Mononuclear cell (primary cell): ENCODE data around the gene TSTD1. TPM values are rescaled to one million over a fixed set of nuclear protein-coding genes. Genes with fewer than 3 reads are reported as not detected.
"Not testable (repeated sequence)": the region's sequence is repeated elsewhere in the genome, so short reads cannot be mapped to it uniquely, and the experiment has no call there.

Experiments
- H3K27me3 ChIP-seq: 2 replicates; pipeline ENCODE4 v1.6.0; 2011; ENCODE audit warnings: low read length, control low read depth; ENCODE audit not compliant: insufficient read depth
- H3K4me1 ChIP-seq: 2 replicates; pipeline ENCODE4 v1.5.1; 2011; ENCODE audit warnings: mild to moderate bottlenecking, low read length, control low read depth; ENCODE audit not compliant: insufficient read depth
- H3K4me3 ChIP-seq: 2 replicates; pipeline ENCODE4 v1.5.1; 2011; ENCODE audit warnings: mild to moderate bottlenecking, low read length, moderate library complexity
- H3K9me3 ChIP-seq: 2 replicates; pipeline ENCODE4 v1.5.1; 2011; ENCODE audit warnings: low read depth, mild to moderate bottlenecking, control low read depth, low read length
- total RNA-seq: library from RNA; depleted of rRNA; stranded (reverse); fragments of >200 nt; gene quantifications from one replicate; pipeline ENCODE4 v1.2.3, GENCODE V29; 2012

TSTD1 gene
- total RNA-seq, 1 donor = 37.0 TPM

- H3K4me1 ChIP-seq = not testable (repeated sequence)
Observed at GRCh38 chr1:161029466-161029865, 9.3 kb downstream of the TSTD1 start.

GRCh38 chr1:161026954-161027353 lies 11.8 kb downstream of the TSTD1 start:
- not testable (repeated sequence) for H3K9me3 ChIP-seq, H3K4me3 ChIP-seq, H3K27me3 ChIP-seq, H3K4me1 ChIP-seq

More at GRCh38 chr1:161029466-161029865, 9.3 kb downstream of the TSTD1 start:
- not testable (repeated sequence) for H3K9me3 ChIP-seq, H3K27me3 ChIP-seq, H3K4me3 ChIP-seq

DNA sequence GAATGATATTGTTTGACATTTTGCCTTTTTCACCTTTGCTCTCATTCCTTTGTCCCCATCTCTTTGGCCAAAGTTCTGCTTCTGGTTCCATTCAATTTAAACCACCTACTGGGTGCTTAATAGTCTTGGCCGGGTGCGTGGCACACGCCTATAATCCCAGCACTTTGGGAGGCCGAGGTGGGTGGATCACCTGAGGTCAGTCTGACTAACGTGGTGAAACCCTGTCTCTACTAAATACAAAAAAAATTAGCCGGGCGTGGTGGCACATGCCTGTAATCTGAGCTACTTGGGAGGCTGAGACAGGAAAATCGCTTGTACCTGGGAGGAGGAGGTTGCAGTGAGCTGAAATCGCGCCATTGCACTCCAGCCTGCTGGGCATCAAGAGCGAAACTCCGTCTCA lies 16.3 kb downstream of the TSTD1 start:
- not testable (repeated sequence) for H3K4me3 ChIP-seq, H3K27me3 ChIP-seq, H3K9me3 ChIP-seq
- peaks cover 43% of the 10 kb centered on the region for H3K4me1 ChIP-seq

DNA sequence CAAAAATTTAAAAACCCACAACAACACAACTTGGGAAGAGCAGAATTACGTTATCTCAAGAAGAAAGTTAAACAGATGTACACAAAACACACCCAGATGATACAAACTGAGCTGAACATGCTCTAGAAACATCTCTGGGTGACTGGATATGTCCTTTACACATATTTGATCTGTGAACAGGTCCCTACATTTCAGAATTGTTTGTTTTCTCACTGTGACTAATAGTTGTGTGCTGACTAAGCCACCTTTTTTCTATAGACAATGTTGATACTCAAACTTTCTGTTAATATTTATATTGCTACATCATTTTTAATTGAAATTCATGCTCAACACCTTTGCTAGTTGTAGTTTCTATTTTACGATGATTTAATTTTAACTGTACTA lies 16.8 kb downstream of the TSTD1 start:
- Histone ChIP-seq H3K9me3 (no peaks in the 10 kb centered on the region), H3K4me3 (no peak overlapping the region), H3K4me1 (peaks cover 48% of the 10 kb centered on the region), H3K27me3 (no peaks in the 10 kb centered on the region)

DNA sequence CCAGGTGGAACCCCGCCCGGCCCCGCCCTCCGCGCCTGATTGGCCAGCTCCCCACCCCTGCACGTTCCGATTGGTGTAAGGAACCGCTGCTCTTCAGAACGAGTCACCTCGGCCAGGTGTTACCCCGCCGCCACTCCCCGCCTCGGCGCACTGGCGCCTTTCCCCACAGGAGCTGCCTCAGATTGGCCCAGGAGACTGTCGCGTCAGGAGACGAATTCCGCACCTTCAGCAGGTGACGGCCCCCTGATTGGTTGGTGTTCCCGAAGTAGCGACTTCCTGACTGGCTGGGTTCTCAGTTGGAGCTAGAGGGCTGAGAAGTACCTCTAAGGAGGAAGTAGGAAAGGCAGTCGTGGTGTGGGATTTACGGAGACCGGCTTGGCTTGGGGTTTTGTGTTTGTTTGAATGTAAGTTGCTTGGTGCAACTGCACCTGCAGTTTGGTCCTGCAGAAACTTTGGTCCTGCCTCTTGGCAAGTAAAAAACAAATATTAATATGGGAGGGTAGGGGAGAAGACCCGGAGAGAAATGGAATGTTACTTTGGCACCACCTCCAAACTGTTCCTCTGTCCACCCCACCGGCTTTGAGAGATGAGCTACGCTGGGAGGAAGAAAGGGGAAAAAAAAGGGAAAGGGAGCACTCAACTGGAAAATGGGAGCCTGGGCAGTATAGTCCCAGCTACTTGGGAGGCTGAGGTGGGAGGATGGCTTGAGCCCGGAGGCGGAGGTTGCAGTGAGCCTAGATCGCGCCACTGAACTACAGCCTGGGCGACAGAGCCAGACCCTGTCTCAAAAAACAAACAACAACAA lies 17.4 kb downstream of the TSTD1 start:
- Histone ChIP-seq H3K9me3 (no peaks in the 10 kb centered on the region), H3K4me3 (peak overlapping the region; percentile 67), H3K4me1 (peaks cover 48% of the 10 kb centered on the region)

GRCh38 chr1:161020509-161021164 lies 18.1 kb downstream of the TSTD1 start, which contains the start of gene F11R:
Gene F11R (minus strand): TSS chr1:161021152. CDS start chr1:161021073, 79 bp downstream.
- no peaks in the 10 kb centered on the region for H3K27me3 ChIP-seq
- peaks cover 48% of the 10 kb centered on the region for H3K4me1 ChIP-seq
- peak within 1 kb of the TSS; percentile 67 for H3K4me3 ChIP-seq
- no peaks in the 10 kb centered on the region for H3K9me3 ChIP-seq

More for the DNA sequence above, 17.4 kb downstream of the TSTD1 start:
- H3K27me3 ChIP-seq = no peaks in the 10 kb centered on the region

- peaks cover 48% of the 10 kb centered on the region for H3K4me1 ChIP-seq
- peak overlapping the region; percentile 67 for H3K4me3 ChIP-seq
- H3K27me3 ChIP-seq = no peaks in the 10 kb centered on the region
- no peaks in the 10 kb centered on the region for H3K9me3 ChIP-seq
Observed at GRCh38 chr1:161019751-161020495, 18.8 kb downstream of the TSTD1 start.

- not testable (repeated sequence) for H3K27me3 ChIP-seq, H3K4me3 ChIP-seq, H3K9me3 ChIP-seq
- H3K4me1 ChIP-seq = peaks cover 53% of the 10 kb centered on the region
Observed at GRCh38 chr1:161019111-161019660, 19.6 kb downstream of the TSTD1 start.

GRCh38 chr1:161018631-161018930 lies 20.2 kb downstream of the TSTD1 start:
- H3K4me1 ChIP-seq = peaks cover 59% of the 10 kb centered on the region
- no peaks in the 10 kb centered on the region for H3K9me3 ChIP-seq
- H3K4me3 ChIP-seq = no peak overlapping the region
- no peaks in the 10 kb centered on the region for H3K27me3 ChIP-seq

GRCh38 chr1:161017756-161018630 lies 20.8 kb downstream of the TSTD1 start:
- Histone ChIP-seq H3K27me3 (no peaks in the 10 kb centered on the region), H3K4me1 (peaks cover 65% of the 10 kb centered on the region), H3K9me3 (no peaks in the 10 kb centered on the region), H3K4me3 (no peak overlapping the region)

DNA sequence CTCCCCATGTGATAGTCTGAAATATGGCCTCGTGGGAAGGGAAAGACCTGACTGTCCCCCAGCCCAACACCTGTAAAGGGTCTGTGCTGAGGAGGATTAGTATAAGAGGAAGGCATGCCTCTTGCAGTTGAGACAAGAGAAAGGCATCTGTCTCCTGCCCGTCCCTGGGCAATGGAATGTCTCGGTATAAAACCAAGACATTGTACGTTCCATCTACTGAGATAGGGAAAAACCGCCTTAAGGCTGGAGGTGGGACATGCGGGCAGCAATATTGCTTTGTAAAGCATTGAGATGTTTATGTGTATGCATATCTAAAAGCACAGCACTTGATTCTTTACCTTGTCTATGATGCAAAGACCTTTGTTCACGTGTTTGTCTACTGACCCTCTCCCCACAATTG lies 21.6 kb downstream of the TSTD1 start:
- H3K27me3 ChIP-seq, H3K4me3 ChIP-seq, H3K9me3 ChIP-seq: not testable (repeated sequence)
- peaks cover 72% of the 10 kb centered on the region for H3K4me1 ChIP-seq

- peaks cover 74% of the 10 kb centered on the region for H3K4me1 ChIP-seq
- not testable (repeated sequence) for H3K27me3 ChIP-seq, H3K4me3 ChIP-seq, H3K9me3 ChIP-seq
Observed at GRCh38 chr1:161016683-161017082, 22.1 kb downstream of the TSTD1 start.

DNA sequence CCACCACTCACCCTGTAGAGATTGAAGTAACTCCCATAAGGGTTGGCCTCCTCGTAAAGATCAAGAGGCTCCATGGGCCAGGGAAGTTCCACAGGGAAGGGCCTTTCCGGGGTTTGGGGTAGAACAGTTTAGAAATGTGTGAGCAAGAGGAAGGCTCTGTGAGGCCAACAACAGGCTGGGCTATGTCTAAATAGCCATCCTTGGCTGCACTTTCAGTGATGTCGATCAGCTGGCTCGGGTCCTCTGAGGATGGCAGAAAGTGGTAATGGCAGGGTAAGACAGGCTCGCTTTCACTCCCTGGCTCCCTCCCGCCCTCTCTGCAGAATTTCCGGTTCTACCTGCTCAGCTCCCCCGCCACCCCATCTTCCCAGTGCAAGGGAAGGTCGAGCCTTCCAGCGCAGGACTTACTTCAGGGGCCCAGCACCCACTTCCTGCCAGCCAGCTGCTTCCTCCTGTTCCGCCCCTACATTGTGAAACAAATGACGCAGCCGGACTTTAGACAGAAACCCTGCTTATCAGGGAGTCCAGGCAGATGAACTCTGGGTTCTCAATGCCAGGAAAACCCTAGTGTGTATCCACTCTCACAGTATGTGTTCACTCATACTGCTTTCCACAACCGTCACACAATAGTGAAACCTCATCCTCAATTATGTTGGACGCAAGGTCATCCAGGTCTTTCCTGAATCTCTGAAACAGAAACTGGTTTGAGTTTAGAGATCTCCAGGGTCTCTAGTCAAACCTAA lies 25.1 kb downstream of the TSTD1 start:
- Histone ChIP-seq H3K9me3 (no peaks in the 10 kb centered on the region), H3K27me3 (no peaks in the 10 kb centered on the region), H3K4me3 (peak overlapping the region; percentile 32), H3K4me1 (peaks cover 46% of the 10 kb centered on the region)

DNA sequence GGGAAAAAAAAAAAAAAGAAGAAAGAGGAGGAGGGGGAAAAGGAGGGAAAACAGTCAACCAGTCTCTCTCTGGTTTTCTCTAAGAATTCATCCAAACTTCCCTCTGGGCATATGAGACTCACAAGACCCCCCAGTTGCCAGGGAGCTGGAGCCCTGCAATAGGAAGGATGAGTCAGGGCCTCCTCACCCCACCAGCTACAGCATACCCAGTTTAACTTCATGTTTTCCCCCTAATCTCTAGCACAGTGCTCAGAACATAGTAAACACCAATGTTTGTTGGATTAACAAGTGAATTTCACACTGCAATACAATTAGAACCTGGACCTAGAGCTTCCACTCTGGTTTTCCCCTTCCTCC lies 25.7 kb downstream of the TSTD1 start:
- Histone ChIP-seq H3K9me3 (no peaks in the 10 kb centered on the region), H3K4me1 (peaks cover 40% of the 10 kb centered on the region), H3K27me3 (no peaks in the 10 kb centered on the region), H3K4me3 (peak overlapping the region; percentile 32)
